ENCODE measurements around the gene ABAT.
"Not testable (repeated sequence)": the region's sequence is repeated elsewhere in the genome, so short reads cannot be mapped to it uniquely, and the experiment has no call there.

The ABAT gene

GRCh38 chr16:8718851-8719680 is 44.6 kb downstream of the ABAT start:
- DNase-seq, result no peak

GRCh38 chr16:8720080-8720966 is 45.9 kb downstream of the ABAT start:
- DNase-seq, result peak; percentile 58

DNA sequence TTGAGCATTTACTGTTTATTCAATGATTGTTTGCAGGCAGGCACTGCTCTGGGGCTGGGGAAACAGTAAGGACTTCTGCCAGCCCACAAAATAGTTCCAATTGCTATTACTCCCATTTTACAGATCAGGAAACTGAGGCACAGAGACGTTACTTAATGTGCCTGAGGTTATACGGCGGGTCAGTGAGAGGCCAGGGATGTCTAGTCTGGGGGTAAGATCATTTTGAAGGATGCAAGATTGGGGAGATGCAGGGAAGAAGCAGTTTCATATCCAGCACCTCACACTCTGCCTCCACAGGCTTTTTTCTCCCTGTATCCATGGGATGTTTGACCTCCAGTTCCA is 46.5 kb downstream of the ABAT start:
- no peak for DNase-seq

GRCh38 chr16:8721336-8722024 is 47.1 kb downstream of the ABAT start:
- peak; percentile 51 for DNase-seq

DNA sequence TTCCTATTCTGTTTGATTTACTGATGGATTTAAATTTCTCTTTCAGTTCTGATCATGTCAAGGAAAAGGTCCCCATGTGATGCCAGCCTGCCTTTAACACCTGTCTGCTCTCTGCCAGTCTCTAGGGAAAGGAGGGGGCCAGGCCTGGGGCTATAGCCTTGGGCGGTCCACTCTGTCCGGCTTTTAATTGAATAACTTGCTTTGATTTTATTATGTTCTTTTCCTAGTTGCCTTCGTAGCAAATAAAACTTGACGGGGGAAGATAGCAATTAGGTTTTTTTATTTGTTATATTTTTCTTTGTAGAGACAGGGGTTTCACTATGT is 47.6 kb downstream of the ABAT start:
- no peak for DNase-seq

DNA sequence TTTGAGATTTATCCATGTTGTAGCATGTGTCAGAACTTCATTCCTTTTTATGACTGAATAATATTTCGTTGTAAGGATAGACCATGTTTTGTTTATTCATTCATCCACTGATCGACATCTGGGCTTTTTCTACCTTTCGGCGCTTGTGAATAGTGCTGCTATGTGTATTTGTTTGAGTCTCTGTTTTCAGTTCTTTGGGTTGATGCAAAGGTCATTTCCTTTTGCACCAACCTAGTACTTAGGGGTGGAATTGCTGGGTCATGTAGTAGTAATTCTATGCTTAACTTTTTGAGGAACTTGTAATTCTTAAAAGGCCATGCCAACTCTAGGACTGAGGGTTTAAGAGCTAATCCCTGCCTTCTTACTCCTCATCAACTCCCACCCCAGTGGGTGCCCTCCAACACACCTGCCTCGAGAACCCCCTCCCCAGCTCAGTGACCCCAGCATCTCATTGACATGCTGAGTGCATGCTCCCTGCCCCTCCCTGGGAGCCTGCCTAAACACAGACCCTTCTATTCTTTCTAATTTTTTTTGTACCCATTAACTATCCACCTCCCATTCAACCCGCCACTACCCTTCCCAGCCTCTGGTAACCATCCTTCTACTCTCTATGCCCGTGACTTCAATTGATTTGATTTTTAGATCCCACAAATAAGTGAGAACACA is 51.2 kb downstream of the ABAT start:
- DNase-seq, result no peak

DNA sequence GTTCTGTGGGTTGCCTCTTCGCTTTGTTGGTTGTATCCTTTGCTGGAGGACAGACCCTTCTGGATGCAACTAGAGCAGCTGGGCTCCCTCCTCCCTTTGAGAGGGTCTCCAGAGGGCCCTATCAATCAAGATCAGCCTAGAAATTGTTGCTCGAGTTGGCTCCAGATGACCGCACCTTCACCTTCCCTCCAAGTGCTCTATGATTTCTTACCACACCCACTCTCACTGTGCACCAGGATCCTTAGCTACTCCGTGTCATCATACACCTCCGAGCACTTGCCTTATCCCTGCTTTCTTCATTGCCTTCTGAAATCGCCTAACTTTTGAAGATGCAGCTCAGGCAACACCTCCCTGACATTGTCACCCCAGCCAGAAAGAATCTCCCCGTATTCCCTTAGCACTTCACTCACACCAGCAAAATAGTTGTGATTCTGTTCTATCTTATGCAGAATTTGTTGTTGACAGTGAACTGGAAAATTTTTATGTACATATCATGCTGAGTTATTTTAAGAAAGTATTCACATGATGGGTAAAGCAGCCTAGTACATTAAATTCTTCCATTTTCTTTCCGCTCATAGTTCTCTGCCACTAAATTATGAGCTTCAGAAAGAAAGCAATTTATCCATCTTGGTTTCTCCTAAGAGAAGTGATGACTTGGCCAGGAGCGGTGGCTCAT is 52.9 kb downstream of the ABAT start:
- DNase-seq, result no peak

GRCh38 chr16:8727857-8728618 is 53.6 kb downstream of the ABAT start:
- DNase-seq, result no peak

DNA sequence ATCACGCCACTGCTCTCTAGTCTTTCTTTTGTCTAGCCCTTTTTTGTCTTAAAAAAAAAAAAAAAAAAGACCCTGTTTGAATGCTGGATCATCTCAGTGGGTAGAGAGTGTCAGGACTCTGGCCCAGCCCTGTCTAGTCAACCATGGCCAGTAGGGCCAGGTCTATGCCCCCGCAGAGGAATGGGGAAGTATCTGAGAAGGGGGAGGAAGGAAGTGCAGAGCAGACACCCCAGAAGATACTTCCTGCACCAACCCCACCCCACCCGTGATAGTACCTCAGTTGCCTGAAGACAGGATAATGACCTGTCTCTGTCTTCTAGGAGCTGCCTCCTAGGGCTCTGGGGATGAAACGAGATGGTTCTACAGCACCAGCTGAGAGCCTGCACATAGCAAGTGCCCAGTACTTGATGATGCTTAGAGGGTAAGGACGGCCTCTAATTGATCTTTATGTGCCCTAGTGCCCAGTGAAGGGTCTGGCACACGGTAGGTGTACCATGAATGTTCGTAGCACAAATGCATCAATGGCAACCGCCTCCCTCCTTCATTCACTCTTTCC is 55.4 kb downstream of the ABAT start:
- DNase-seq, result no peak

- DNase-seq, result no peak
Measured at GRCh38 chr16:8730335-8730915, 56.0 kb downstream of the ABAT start.

- DNase-seq, result no peak
Measured at GRCh38 chr16:8733849-8734540, 59.6 kb downstream of the ABAT start.

- no peak for DNase-seq
Measured at GRCh38 chr16:8735574-8735973, 61.2 kb downstream of the ABAT start.

GRCh38 chr16:8736123-8736668 is 61.8 kb downstream of the ABAT start:
- no peak for DNase-seq

- no peak for DNase-seq
Measured at GRCh38 chr16:8739151-8739550, 64.7 kb downstream of the ABAT start.

GRCh38 chr16:8739989-8740704 is 65.7 kb downstream of the ABAT start:
- no peak for DNase-seq

DNA sequence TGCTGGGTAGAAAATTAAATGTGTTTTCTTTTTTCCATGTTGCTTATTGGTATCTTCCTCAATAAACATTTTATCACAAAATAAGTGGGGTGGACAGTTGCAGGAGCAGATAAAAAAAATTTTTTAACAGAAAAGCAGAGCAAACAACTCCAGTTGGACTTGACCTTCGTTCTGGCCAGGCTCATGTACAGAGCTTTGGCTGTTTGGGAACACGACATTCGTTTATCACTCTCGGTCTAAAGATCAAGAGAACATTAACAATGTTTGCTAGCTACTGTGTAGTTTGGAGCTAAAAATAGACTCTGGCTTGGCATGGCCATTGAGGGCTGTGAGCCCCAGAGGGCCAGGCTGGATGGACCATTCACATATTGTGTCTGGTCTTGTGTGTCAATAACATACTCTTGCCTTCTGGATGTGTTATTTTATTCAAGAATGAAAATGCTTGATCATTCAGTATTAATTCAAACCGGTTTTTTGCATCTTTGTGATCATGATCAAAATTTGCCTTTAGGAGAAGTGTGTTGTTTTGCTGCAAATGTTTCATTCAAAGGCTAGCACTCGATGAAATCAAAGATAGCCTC is 66.4 kb downstream of the ABAT start:
- DNase-seq, result no peak

- DNase-seq, result no peak
Measured at GRCh38 chr16:8741636-8742035, 67.2 kb downstream of the ABAT start.

GRCh38 chr16:8742068-8742467 is 67.7 kb downstream of the ABAT start:
- DNase-seq, result no peak

- DNase-seq, result not testable (repeated sequence)
Measured at GRCh38 chr16:8748944-8749343, 74.5 kb downstream of the ABAT start.

Measured in NCI-H526 treated with DMSO at 0.1 percent for 48 hours (cell line).